HCT116 (cell line): ENCODE measurements around the gene SLC25A18. TPM values are rescaled to one million over a fixed set of nuclear protein-coding genes. Genes with fewer than 3 reads are reported as not detected.

ENCODE experiments used
- ATAC-seq: fragments of 200-7000 bp; cut with Tn5 transposase; 2 replicates; pipeline ENCODE4 v1.9.1; 2020; ENCODE audit warnings: mild to moderate bottlenecking, moderate library complexity
- BruUV-seq: library from RNA; stranded (reverse); fragments of 400-500 nt; replicated peaks from 2 replicates; lab custom pipeline; 2021; lab: Mats Ljungman, UMichigan
- CTCF ChIA-PET: fragments of 300-600 bp; sonication (Branson Sonifier 250); formaldehyde crosslinking; loops from one replicate; lab custom pipeline; 2021; ENCODE audit warnings: antibody characterized with exemption; lab: Charles Lee
- POLR2A ChIA-PET: fragments of 300-600, 350-600 bp; sonication (Branson Sonifier 250); formaldehyde crosslinking; loops from one replicate; lab custom pipeline; 2021; ENCODE audit warnings: antibody characterized with exemption; lab: Charles Lee
- RAD21 ChIA-PET, 2 experiments: fragments of 300-600 bp; sonication (Branson Sonifier 250); formaldehyde crosslinking; loops; one replicate each; lab custom pipeline; 2023; ENCODE audit warnings: low total read pairs in 2 of 2; ENCODE audit not compliant: uncharacterized antibody in 2 of 2, unreplicated experiment in 2 of 2, low non-redundant PET in 1 of 2; lab: Charles Lee
- DNase-seq: peaks from one replicate; pipeline ENCODE4 v3.0.0-alpha.2; 2010; ENCODE audit warnings: low read depth, low spot score
- H2AFZ ChIP-seq: fragments of 200-600 bp; shearing (Covaris generic), sonication (generic); 2 replicates; pipeline ENCODE4 v1.6.1; 2017; ENCODE audit warnings: low read depth, mixed run types, mixed read lengths, antibody characterized with exemption, low read length; ENCODE audit not compliant: poor library complexity, severe bottlenecking
- H3K27ac ChIP-seq: 2 replicates; pipeline ENCODE4 v1.5.1; 2012; ENCODE audit warnings: low read depth, low read length
- H3K27me3 ChIP-seq: fragments of 200-600 bp; sonication (generic); 2 replicates; pipeline ENCODE4 v1.6.1; 2016; ENCODE audit warnings: mixed run types, low read length, mixed read lengths; ENCODE audit not compliant: insufficient read depth
- H3K36me3 ChIP-seq, 2 experiments: fragments of 200-500 bp in 1 of 2; fragments of 200-600 bp in 1 of 2; sonication (Bioruptor generic) in 1 of 2; sonication (generic) in 1 of 2; 2 replicates each; pipeline versions ENCODE4 v1.5.1 to v1.6.1; 2014 to 2016; ENCODE audit warnings: low read length in 2 of 2, inconsistent platforms in 1 of 2, mixed read lengths in 1 of 2, mixed run types in 1 of 2; ENCODE audit not compliant: insufficient read depth in 2 of 2, control insufficient read depth in 1 of 2
- H3K4me1 ChIP-seq, 2 experiments: fragments of 200-600 bp in 1 of 2; sonication (generic) in 1 of 2; 2 replicates each; pipeline versions ENCODE4 v1.5.1 to v1.6.1; 2012 to 2017; ENCODE audit warnings: low read length in 2 of 2, inconsistent platforms in 1 of 2, mild to moderate bottlenecking in 1 of 2, mixed read lengths in 1 of 2, mixed run types in 1 of 2, moderate library complexity in 1 of 2; ENCODE audit not compliant: insufficient read depth in 2 of 2, control insufficient read depth in 1 of 2
- H3K4me2 ChIP-seq: fragments of 200-600 bp; sonication (generic); 2 replicates; pipeline ENCODE4 v1.6.1; 2017; ENCODE audit warnings: mixed run types, low read length, mixed read lengths
- H3K4me3 ChIP-seq, 2 experiments: fragments of 200-600 bp in 1 of 2; sonication (generic) in 1 of 2; replicated peaks in 1 of 2; 2 replicates each; pipeline ENCODE4 v1.5.1; 2011 to 2016; ENCODE audit warnings: low read length in 2 of 2, control low read depth in 1 of 2, low read depth in 1 of 2, mild to moderate bottlenecking in 1 of 2, mixed read lengths in 1 of 2, mixed run types in 1 of 2
- H3K79me2 ChIP-seq: fragments of 200-600 bp; sonication (generic); 2 replicates; pipeline ENCODE4 v1.6.1; 2017; ENCODE audit warnings: mild to moderate bottlenecking, mixed run types, low read length, moderate library complexity, mixed read lengths; ENCODE audit not compliant: insufficient read depth
- H3K9ac ChIP-seq: fragments of 200-600 bp; sonication (generic); 2 replicates; pipeline ENCODE4 v1.6.1; 2016; ENCODE audit warnings: low read length, mixed read lengths
- H3K9me2 ChIP-seq: fragments of 200-600 bp; sonication (generic), shearing (Covaris generic); 2 replicates; pipeline ENCODE4 v1.6.1; 2017; ENCODE audit warnings: mixed run types, mild to moderate bottlenecking, moderate library complexity; ENCODE audit not compliant: insufficient read depth
- H3K9me3 ChIP-seq, 2 experiments: fragments of 200-500 bp in 1 of 2; fragments of 200-600 bp in 1 of 2; sonication (Bioruptor generic) in 1 of 2; sonication (generic) in 1 of 2; 2 replicates each; pipeline ENCODE4 v1.6.1; 2014 to 2017; ENCODE audit warnings: low read length in 2 of 2, mixed read lengths in 2 of 2, inconsistent platforms in 1 of 2, low read depth in 1 of 2, mild to moderate bottlenecking in 1 of 2, mixed run types in 1 of 2, moderate library complexity in 1 of 2; ENCODE audit not compliant: control insufficient read depth in 1 of 2, insufficient read depth in 1 of 2
- H4K20me1 ChIP-seq: fragments of 200-600 bp; sonication (generic), shearing (Covaris generic); 2 replicates; pipeline ENCODE4 v1.6.1; 2017; ENCODE audit warnings: mixed run types, mild to moderate bottlenecking, moderate library complexity; ENCODE audit not compliant: insufficient read depth
- ATF3 ChIP-seq: IDR thresholded peaks from 2 replicates; pipeline ENCODE4 v1.6.1; 2012
- CEBPB ChIP-seq: IDR thresholded peaks from 2 replicates; pipeline ENCODE4 v1.6.1; 2012; ENCODE audit warnings: low read depth
- CTCF ChIP-seq, 3 experiments: fragments of 200-600 bp in 1 of 3; sonication (generic) in 1 of 3; IDR thresholded peaks in 2 of 3; conservative IDR thresholded peaks in 1 of 3; 2 replicates each; pipeline ENCODE4 v1.5.1; 2012 to 2017; ENCODE audit warnings: low read depth in 2 of 3, low read length in 2 of 3, antibody characterized with exemption in 1 of 3, borderline replicate concordance in 1 of 3, control low read depth in 1 of 3, mild to moderate bottlenecking in 1 of 3, mixed read lengths in 1 of 3, mixed run types in 1 of 3, moderate library complexity in 1 of 3; ENCODE audit not compliant: insufficient read depth in 1 of 3
- EZH2phosphoT487 ChIP-seq: fragments of 200-600 bp; IDR thresholded peaks from 2 replicates; pipeline ENCODE4 v1.6.1; 2018; ENCODE audit warnings: antibody characterized with exemption, borderline replicate concordance
- FOSL1 ChIP-seq: IDR thresholded peaks from 2 replicates; pipeline ENCODE4 v1.6.1; 2012; ENCODE audit warnings: low read depth
- POLR2AphosphoS5 ChIP-seq: IDR thresholded peaks from 2 replicates; pipeline ENCODE4 v1.6.1; 2011; ENCODE audit warnings: mild to moderate bottlenecking, low read depth, low read length, moderate library complexity
- REST ChIP-seq: IDR thresholded peaks from 2 replicates; pipeline ENCODE4 v1.6.1; 2012; ENCODE audit warnings: low read depth
- SRF ChIP-seq: IDR thresholded peaks from 2 replicates; pipeline ENCODE4 v1.6.1; 2012; ENCODE audit warnings: low read depth
- ZBTB33 ChIP-seq: IDR thresholded peaks from 2 replicates; pipeline ENCODE4 v1.6.1; 2011; ENCODE audit warnings: mild to moderate bottlenecking, low read length, moderate library complexity; ENCODE audit not compliant: insufficient replicate concordance; ENCODE audit errors: extremely low read depth
- ZFX ChIP-seq: fragments of 450-650 bp; IDR thresholded peaks from 2 replicates; pipeline ENCODE4 v1.6.1; 2017
- intact Hi-C: fragments of 100-400 bp; cut with micrococcal nuclease; formaldehyde crosslinking; loops from 2 replicates; pipeline ENCODE4 v1.10.0; 2022
- total RNA-seq: library from RNA; stranded (reverse); gene quantifications from one replicate; pipeline ENCODE4 v1.2.1, GENCODE V29; 2021; ENCODE audit not compliant: unreplicated experiment

SLC25A18 gene
- total RNA-seq, 1 experiment from 2014 or later = not detected

- Histone ChIP-seq H3K9me2 (no peaks in the 10 kb centered on the region), H3K4me1 (peaks cover 33 to 44% of the 10 kb centered on the region in 2 experiments), H3K9me3 (no peaks in the 10 kb centered on the region), H3K27ac (no peak overlapping the region), H4K20me1 (no peaks in the 10 kb centered on the region), H3K36me3 (peaks cover 0 to 6% of the 10 kb centered on the region in 2 experiments; a peak in 1 of 4 replicates), H3K79me2 (peaks cover 33% of the 10 kb centered on the region), H3K4me3 (no peak overlapping the region), H3K27me3 (no peaks in the 10 kb centered on the region), H2AFZ (no peak overlapping the region)
- no peak for ATAC-seq
- DNase-seq = no peak
- intact Hi-C loops = no loop called here
- RAD21 ChIA-PET = no interaction called here
- TF ChIP-seq ATF3 (no peak), CEBPB (no peak), CTCF (IDR thresholded peaks at IDR 0.05 in 2 of 3, conservative IDR thresholded peaks at IDR 0.05 in 1 of 3; ENCODE audit: borderline replicate concordance in 1 of 3, insufficient read depth in 1 of 3, low read depth in 2 of 3, low read length in 2 of 3) (no peak), ZBTB33 (no peak), FOSL1 (no peak), EZH2phosphoT487 (no peak), POLR2AphosphoS5 (no peak), ZFX (no peak), SRF (no peak), REST (no peak)
- TF ChIP-seq, all 23 proteins: peak for 0
- Histone ChIP-seq H3K9ac (no peak overlapping the region), H3K4me2 (no peak overlapping the region)
- no TSS peak for BruUV-seq
- ChIA-PET POLR2A (interaction anchor here (0.7 kb wide), 1 partner anchor 111 kb away, joined by 3 read pairs; no protein-coding TSS in a partner anchor), CTCF (no interaction called here)
Measured at GRCh38 chr22:17631076-17631565, 67.8 kb downstream of the SLC25A18 start.
